Stimulated activated CD4-positive, alpha-beta T cell treated with anti-CD3 and anti-CD28 coated beads, Interleukin-4, amount 100 ng/mL, for 4 hours (primary cell): ENCODE results near the gene RAP1GDS1.
"Not testable (repeated sequence)": the region's sequence is repeated elsewhere in the genome, so short reads cannot be mapped to it uniquely, and the experiment has no call there.

ENCODE experiments used
- DNase-seq, 2 experiments: peaks; one replicate each; pipeline ENCODE4 v3.0.0-alpha.2; 2020

RAP1GDS1 gene

GRCh38 chr4:98289375-98289774 is 28.2 kb downstream of the RAP1GDS1 start:
- no peak for DNase-seq

DNA sequence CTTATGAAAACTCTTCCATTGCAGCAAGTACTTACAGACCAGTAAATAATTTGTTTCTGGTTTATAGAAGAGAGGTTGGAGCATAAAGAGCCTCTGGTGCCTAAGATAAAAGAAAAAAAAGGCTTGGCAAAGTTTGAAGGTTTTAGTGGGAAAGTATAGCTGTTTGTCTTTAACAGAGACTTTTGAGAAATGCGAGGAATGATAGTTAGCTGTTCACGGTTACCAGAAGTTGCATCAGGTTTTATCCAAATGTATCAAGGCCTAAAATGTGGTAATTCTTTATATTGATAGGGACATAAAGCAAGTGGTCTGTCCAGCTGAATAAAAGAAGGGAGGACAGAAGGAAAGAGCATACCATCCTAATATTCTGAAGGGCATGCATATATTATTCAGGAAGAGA is 29.3 kb downstream of the RAP1GDS1 start:
- no peak for DNase-seq

DNA sequence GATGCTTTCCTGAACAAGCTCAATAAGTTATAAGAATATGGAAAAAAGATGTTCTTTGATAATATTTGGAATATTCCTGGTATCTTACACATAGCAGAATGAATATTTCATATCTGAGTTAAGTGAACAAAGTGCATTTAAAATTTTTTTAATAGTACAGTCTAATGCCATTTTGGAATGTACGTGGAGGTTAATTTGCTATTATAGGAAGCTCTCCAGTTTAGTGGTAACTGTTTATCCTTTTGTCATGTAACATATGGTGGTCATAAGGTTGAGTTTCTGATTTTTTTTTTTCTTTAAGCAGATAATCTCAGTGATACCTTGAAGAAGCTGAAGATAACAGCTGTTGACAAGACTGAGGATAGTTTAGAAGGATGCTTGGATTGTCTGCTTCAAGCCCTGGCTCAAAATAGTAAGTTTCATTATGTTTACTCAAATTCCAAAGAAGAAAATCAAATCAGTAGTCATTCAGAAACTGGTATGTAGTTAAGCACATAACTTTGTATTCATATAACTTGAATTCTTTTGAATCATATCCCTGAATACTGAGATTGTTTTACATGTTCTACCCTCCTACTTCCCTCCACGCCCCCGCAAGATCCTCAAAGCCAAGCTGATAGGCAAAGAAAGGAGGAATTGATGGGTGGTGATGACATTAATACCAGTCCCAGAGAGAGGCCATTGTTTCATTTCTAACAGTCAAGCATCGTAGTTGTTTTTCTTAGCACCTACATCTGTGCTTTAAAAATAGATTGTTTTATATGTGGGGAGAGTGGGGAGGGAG is 32.1 kb downstream of the RAP1GDS1 start:
- no peak for DNase-seq

DNA sequence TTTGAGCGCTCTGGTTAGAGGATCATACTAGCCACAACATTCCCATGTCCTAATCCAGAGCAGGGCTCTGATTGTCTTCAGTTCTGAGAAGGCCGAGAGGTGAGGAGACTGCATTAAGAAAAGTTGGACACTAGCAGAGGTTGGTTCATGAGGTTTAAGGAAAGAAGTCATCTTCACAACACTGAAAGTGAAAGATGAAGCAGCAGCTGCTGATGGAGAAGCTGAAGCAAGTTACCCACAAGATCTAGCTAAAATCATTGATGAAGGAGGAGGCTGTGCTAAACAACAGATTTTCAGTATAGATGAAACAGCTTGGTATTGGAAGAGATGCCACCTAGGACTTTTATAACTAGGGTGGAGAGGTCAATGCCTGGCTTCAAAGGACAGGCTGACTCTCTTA is 36.8 kb downstream of the RAP1GDS1 start:
- no peak for DNase-seq

- DNase-seq = no peak
These were observed 39.5 kb downstream of the RAP1GDS1 start for GRCh38 chr4:98300706-98301105.

DNA sequence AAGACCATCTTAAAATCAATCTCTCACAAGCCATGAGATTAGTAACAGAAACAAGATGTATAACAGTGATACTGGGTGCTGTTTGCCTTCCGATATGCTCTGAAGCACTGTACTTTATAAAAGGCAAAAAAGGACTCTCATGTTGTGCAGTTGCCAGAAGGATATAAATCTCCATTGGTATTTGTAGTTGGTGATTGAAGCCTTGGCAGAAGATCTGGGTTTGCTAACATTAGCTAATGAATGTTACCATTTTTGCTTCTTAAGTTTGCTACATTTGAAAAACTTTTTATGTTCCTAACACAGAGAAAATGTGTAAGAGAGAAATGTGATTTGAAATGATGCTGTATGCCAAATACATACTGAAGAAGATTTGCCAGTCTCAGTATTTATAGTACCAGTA is 44.4 kb downstream of the RAP1GDS1 start:
- DNase-seq = no peak

- DNase-seq = no peak
These were observed 49.7 kb downstream of the RAP1GDS1 start for GRCh38 chr4:98310867-98311266.

DNA sequence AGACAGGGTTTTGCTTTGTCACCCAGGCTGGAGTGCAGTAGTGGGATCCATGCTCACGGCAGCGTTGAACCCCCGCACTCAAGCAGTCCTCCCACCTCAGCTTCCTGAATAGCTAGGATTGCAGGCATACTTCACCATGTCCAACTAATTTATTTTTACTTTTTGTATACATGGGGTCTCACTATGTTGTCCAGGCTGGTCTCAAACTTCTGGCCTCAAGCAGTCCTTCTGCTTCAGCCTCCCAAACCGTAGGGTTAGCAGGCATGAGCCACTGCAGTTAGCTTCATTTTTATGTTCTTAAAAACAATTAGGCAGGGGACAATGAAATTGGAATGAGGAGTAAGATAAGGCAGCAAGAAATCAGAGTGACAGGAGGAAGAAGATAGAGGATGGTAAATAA is 50.5 kb downstream of the RAP1GDS1 start:
- DNase-seq = no peak

DNA sequence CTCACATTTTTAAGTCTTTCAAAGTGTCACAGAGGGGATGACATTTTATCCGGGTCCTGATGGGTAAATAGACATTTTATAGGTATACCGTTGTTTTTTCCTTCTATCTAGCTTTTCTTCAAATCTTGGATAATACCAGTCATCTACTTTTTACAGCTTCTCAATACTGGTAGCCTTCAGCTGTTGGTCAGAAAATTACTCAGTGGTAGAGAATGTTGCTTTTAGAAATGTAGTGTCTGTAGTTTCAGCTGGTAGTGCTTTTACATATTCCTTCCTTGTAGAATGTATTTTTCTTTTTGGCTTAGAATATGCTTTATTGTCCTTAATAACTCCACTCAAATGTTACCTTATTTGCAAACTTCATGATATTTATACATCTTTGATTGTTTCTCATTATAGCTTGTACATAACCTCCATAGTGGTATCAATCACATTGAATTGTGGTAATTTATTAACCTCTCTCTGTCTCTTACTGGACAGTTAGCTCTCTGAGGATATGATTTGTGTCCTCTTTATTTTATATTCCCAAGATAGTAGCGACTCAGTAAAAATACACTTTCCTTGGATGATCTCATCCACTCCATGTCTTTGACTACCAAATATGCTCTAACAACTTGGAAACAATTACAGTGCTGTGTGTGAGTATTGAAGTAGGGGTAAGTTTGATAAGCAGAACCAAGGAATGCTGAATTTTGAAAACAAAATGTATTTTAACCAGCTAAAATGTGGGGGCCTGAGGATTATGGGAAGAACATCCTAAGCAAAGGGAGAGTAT is 53.8 kb downstream of the RAP1GDS1 start:
- no peak for DNase-seq

GRCh38 chr4:98318521-98318920 is 57.3 kb downstream of the RAP1GDS1 start:
- DNase-seq = no peak

DNA sequence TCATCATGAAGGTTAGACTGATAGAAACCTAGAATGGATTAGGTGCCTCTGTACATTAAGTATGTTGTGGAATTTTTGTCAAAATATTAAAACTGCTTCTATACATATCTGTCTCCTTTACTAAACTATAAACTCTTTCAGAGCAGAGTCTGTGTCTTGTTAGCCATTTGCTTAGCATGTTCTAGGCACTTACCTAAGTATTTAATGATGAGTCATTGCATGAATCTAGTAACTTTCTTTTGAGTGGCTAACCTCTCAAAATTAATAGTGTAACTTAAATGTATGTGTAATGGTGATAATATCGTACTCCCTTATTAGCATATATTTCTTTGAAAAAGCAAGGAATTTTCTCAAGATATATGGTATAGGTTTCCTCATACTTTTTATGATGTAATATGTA is 57.8 kb downstream of the RAP1GDS1 start:
- no peak for DNase-seq

DNA sequence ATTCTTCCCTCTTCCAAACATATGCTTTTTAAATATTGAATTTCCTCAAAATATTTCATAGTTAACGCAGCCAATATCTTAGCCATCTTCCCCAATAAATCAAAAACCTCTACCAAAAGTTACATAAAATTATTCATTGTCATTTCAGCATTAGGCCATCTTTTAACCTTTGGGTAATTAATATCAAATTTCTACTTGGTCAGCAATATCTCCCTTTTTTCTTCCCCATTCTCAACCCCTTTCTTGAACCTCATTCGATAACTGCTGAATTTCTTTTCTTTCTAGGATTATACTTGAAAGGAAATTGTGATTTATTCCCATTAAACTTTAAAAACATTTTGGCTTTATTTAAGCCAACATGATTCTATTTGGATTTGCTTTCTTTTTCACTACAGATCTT is 65.0 kb downstream of the RAP1GDS1 start:
- DNase-seq = no peak

DNA sequence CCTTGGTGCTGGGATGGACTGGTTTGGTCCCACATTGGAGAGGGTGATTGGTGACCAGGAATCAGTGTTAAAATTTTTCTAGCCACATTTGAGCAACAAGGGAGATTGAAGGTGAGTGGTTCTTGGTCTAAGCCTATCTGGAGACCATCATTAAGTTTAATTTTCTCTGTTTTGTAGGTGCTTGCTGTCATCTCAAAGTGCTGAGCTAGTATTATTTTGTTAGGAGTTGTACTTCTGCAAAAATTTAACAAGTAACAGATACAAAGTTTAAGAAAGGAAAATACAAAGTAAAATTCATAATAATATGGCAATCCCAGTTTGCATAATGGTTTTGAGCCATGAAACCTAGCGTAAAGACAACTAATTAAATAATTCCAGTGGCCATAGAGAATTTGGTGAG is 66.5 kb downstream of the RAP1GDS1 start:
- DNase-seq = no peak

DNA sequence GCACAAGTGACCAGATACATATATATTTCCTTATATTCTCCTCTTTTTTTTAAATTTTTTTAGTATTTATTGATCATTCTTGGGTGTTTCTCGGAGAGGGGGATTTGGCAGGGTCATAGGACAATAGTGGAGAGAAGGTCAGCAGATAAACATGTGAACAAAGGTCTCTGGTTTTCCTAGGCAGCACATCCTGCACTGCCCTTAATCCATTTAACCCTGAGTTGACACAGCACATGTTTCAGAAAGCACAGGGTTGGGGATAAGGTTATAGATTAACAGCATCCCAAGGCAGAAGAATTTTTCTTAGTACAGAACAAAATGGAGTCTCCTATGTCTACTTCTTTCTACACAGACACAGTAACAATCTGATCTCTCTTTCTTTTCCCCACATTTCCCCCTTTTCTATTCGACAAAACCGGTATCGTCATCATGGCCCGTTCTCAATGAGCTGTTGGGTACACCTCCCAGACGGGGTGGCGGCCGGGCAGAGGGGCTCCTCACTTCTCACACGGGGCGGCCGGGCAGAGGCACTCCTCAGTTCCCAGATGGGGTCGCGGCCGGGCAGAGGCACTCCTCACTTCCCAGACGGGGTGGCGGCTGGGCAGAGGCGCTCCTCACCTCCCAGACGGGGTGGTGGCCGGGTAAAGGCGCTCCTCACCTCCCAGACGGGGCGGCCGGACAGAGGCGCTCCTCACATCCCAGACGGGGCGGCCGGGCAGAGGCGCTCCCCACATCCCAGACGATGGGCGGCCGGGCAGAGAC is 68.9 kb downstream of the RAP1GDS1 start:
- not testable (repeated sequence) for DNase-seq

- DNase-seq = no peak
These were observed 70.8 kb downstream of the RAP1GDS1 start for GRCh38 chr4:98332017-98332416.

GRCh38 chr4:98334461-98334860 is 73.3 kb downstream of the RAP1GDS1 start:
- DNase-seq = no peak

DNA sequence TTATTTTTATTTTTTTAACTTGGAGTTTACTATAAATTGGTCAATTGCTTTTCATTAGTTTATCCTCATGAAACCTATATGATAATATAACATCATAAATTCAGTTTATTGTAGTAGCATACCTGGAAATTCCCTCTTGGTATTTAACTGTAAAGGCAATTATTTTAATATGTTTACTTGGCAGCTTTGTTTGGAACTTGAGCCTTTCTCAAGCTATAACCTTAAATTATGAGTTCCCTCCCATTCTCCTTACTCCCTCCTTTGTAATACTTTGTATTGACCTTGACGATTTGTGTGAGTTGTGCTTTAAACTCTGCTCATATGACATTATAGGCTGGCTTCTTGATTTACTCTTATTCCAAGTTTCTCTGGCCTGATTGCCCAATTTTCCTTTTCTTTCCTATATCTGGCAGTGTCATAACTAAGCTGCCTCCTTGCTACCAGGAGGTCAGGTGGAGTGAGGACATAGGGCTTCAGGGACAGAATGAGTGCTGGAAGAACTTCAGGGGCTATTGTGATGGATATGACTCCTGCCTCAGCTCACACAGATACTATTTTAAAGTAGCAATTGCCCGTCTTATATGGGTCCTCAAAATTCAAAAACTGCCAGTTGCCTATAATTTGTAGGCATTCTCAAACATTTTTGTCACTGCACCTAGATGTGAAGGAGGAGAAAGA is 77.7 kb downstream of the RAP1GDS1 start:
- DNase-seq = no peak

DNA sequence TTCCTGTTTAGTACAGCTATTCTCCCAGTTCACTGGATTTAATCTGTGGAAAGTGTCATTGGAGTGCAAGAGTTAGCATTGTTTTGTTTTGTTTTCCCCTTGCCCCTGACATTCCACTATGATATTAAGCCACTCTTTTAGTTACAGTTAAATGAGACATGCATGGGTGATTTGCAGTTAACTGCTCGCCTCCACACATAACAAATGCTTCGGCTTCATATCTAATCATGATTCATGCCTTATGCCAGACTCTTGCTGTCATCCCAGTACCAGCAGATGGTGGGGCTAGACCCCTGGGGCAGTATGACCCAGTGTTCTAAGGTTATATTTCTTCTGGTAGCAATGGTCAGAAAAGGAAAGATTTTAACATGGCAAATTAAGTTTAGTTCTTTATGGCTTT is 80.1 kb downstream of the RAP1GDS1 start:
- DNase-seq = no peak

DNA sequence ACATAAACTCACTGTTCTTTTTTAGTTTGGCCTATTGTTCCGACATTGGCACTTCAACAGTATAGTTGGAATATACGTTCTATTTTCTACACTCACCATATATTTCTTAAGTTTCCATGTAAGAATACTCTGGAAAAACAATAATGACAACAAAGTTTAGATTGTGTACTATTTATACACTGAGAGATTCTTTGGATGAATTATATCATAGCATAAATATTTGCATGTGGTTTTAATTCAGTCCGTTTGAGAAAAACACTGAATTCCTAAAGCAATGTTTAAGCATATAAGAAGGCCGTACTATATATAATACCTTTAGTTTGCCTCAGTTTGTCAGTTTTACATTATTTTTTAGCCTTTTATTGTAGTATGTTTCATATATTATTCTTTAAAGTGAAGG is 82.4 kb downstream of the RAP1GDS1 start:
- no peak for DNase-seq

GRCh38 chr4:98345838-98346237 is 84.7 kb downstream of the RAP1GDS1 start:
- no peak for DNase-seq

- no peak for DNase-seq
These were observed 91.2 kb downstream of the RAP1GDS1 start for GRCh38 chr4:98352396-98352795.

- no peak for DNase-seq
These were observed 91.8 kb downstream of the RAP1GDS1 start for GRCh38 chr4:98352940-98353339.

GRCh38 chr4:98358630-98359248 is 97.6 kb downstream of the RAP1GDS1 start:
- no peak for DNase-seq
